ENCODE results near the gene FAM161B. TPM values are rescaled to one million over a fixed set of nuclear protein-coding genes. Genes with fewer than 3 reads are reported as not detected.
A peak's percentile ranks its signal among the peaks of the same experiment; 100 is the strongest.

FAM161B gene
- total and polyA plus RNA-seq, 7 donors: 5.0 to 7.3 (median 6.1) TPM

- Histone ChIP-seq H3K9me3 (no peaks in the 10 kb centered on the region), H3K36me3 (ENCODE audit: insufficient read depth in 1 of 2, low read depth in 1 of 2) (peaks cover 0 to 30% of the 10 kb centered on the region in 2 donors), H3K27ac (peak overlapping the region; percentile 94), H3K27me3 (ENCODE audit: insufficient read depth in 3 of 3, low read length in 2 of 3) (no peaks in the 10 kb centered on the region), H3K4me3 (no peak overlapping the region), H3K4me1 (peaks cover 15% of the 10 kb centered on the region)
- WGBS, 3 donors: 58 to 72% (median 66%) methylated on average over 8 of the region's 8 CpGs
- intact Hi-C loops (cut with DNase I): loop anchor here in 1 of 2 donors (5.0 kb wide), 1 partner anchor 97 kb away; no protein-coding TSS in a partner anchor
- ATAC-seq (no peak), DNase-seq (no peak)
- TF ChIP-seq, protein P1, sequence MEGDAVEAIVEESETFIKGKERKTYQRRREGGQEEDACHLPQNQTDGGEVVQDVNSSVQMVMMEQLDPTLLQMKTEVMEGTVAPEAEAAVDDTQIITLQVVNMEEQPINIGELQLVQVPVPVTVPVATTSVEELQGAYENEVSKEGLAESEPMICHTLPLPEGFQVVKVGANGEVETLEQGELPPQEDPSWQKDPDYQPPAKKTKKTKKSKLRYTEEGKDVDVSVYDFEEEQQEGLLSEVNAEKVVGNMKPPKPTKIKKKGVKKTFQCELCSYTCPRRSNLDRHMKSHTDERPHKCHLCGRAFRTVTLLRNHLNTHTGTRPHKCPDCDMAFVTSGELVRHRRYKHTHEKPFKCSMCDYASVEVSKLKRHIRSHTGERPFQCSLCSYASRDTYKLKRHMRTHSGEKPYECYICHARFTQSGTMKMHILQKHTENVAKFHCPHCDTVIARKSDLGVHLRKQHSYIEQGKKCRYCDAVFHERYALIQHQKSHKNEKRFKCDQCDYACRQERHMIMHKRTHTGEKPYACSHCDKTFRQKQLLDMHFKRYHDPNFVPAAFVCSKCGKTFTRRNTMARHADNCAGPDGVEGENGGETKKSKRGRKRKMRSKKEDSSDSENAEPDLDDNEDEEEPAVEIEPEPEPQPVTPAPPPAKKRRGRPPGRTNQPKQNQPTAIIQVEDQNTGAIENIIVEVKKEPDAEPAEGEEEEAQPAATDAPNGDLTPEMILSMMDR (IDR thresholded peaks at IDR 0.05): no peak
These were observed 65.3 kb downstream of the FAM161B start for GRCh38 chr14:73884438-73885190.

Other genes with a start within 250 kb of the FAM161B start
- 10 to 100 TPM in 3 of 4 donors, 1 to 10 TPM in 1; 9.3 to 27.0 (median 17.0) TPM for gene PNMA1, start 235.7 kb downstream of the FAM161B start, total RNA-seq
- gene PNMA1, start 235.7 kb downstream of the FAM161B start, polyA plus RNA-seq: 10 to 100 TPM; 11.0 to 28.8 (median 19.6) TPM
- 10 to 100 TPM; 12.3 to 23.8 (median 20.4) TPM for gene PTGR2, start 98.3 kb downstream of the FAM161B start, total RNA-seq
- gene PTGR2, start 98.3 kb downstream of the FAM161B start, polyA plus RNA-seq: 10 to 100 TPM in 2 of 3 donors, 1 to 10 TPM in 1; 7.9 to 11.5 (median 11.2) TPM
- 10 to 100 TPM; 13.1 to 22.7 (median 21.1) TPM for gene ZNF410, start 63.2 kb downstream of the FAM161B start, total RNA-seq
- gene ZNF410, start 63.2 kb downstream of the FAM161B start, polyA plus RNA-seq: 10 to 100 TPM; 16.0 to 40.6 (median 26.9) TPM
- gene COQ6, start 208 bp upstream of the FAM161B start, total RNA-seq: 10 to 100 TPM; 25.7 to 40.3 (median 31.3) TPM
- 10 to 100 TPM; 32.6 to 44.9 (median 40.9) TPM for gene COQ6, start 208 bp upstream of the FAM161B start, polyA plus RNA-seq
- gene ENTPD5, start 69.2 kb upstream of the FAM161B start, total RNA-seq: 10 to 100 TPM in 1 of 4 donors, 1 to 10 TPM in 3; 5.2 to 11.5 (median 9.1) TPM
- gene ENTPD5, start 69.2 kb upstream of the FAM161B start, polyA plus RNA-seq: 1 to 10 TPM; 4.6 to 9.1 (median 5.0) TPM
- 1 to 10 TPM; 1.0 to 1.7 (median 1.3) TPM for gene BBOF1, start 69.3 kb upstream of the FAM161B start, total RNA-seq
- gene BBOF1, start 69.3 kb upstream of the FAM161B start, polyA plus RNA-seq: 1 to 10 TPM; 1.1 to 3.2 (median 2.1) TPM
- 10 to 100 TPM; 22.3 to 60.5 (median 35.6) TPM for gene ALDH6A1, start 134.4 kb upstream of the FAM161B start, total RNA-seq
- gene ALDH6A1, start 134.4 kb upstream of the FAM161B start, polyA plus RNA-seq: 1 to 10 TPM; 7.3 to 8.3 (median 7.7) TPM
- gene LIN52, start 134.9 kb upstream of the FAM161B start, total RNA-seq: 1 to 10 TPM; 1.7 to 6.5 (median 3.8) TPM
- 1 to 10 TPM; 2.6 to 8.6 (median 3.5) TPM for gene LIN52, start 134.9 kb upstream of the FAM161B start, polyA plus RNA-seq